Panc1 (cell line): ENCODE measurements around the gene ADGRD1.

ENCODE experiments used
- POLR2AphosphoS5 ChIP-seq: IDR thresholded peaks from 2 replicates; pipeline ENCODE4 v1.6.1; 2012; ENCODE audit warnings: mild to moderate bottlenecking, low read depth, low read length, moderate library complexity
- SIN3A ChIP-seq: IDR thresholded peaks from 2 replicates; pipeline ENCODE4 v1.6.1; 2012; ENCODE audit warnings: low read depth, mild to moderate bottlenecking, low read length, moderate library complexity, borderline replicate concordance; ENCODE audit not compliant: insufficient read depth
- TF ChIP-seq, protein P1 (sequence below): fragments of 450-650 bp; IDR thresholded peaks from 2 replicates; pipeline ENCODE4 v1.5.1; 2017; ENCODE audit warnings: mild to moderate bottlenecking
- TF ChIP-seq, protein P2 (sequence below), 2 experiments: IDR thresholded peaks; 2 replicates each; pipeline ENCODE4 v1.6.1; 2011 to 2012; ENCODE audit warnings: low read depth in 2 of 2, control low read depth in 1 of 2, low read length in 1 of 2, mild to moderate bottlenecking in 1 of 2, moderate library complexity in 1 of 2; ENCODE audit not compliant: insufficient read depth in 1 of 2

DNA sequence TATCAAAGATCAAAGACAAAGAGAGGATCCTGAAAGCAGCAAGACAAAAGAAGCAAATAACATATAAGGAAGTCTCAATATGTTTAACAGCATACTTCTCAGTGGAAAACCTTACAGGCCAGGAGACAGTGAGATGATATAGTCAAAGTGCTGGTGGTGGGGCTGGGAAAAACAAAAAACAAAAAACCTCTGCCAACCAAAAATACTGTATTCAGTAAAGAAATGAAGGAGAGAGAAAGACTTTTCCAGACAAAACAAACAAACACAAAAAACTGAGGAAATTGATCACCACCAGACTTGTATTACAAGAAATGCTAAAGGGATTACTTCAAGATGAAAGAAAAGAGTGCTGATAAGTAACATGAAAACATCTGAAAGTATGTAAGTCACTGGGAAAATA lies 221.2 kb downstream of the ADGRD1 start:
- TF ChIP-seq, protein P1, sequence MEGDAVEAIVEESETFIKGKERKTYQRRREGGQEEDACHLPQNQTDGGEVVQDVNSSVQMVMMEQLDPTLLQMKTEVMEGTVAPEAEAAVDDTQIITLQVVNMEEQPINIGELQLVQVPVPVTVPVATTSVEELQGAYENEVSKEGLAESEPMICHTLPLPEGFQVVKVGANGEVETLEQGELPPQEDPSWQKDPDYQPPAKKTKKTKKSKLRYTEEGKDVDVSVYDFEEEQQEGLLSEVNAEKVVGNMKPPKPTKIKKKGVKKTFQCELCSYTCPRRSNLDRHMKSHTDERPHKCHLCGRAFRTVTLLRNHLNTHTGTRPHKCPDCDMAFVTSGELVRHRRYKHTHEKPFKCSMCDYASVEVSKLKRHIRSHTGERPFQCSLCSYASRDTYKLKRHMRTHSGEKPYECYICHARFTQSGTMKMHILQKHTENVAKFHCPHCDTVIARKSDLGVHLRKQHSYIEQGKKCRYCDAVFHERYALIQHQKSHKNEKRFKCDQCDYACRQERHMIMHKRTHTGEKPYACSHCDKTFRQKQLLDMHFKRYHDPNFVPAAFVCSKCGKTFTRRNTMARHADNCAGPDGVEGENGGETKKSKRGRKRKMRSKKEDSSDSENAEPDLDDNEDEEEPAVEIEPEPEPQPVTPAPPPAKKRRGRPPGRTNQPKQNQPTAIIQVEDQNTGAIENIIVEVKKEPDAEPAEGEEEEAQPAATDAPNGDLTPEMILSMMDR: no peak
- TF ChIP-seq POLR2AphosphoS5: no peak
- TF ChIP-seq, protein P2, sequence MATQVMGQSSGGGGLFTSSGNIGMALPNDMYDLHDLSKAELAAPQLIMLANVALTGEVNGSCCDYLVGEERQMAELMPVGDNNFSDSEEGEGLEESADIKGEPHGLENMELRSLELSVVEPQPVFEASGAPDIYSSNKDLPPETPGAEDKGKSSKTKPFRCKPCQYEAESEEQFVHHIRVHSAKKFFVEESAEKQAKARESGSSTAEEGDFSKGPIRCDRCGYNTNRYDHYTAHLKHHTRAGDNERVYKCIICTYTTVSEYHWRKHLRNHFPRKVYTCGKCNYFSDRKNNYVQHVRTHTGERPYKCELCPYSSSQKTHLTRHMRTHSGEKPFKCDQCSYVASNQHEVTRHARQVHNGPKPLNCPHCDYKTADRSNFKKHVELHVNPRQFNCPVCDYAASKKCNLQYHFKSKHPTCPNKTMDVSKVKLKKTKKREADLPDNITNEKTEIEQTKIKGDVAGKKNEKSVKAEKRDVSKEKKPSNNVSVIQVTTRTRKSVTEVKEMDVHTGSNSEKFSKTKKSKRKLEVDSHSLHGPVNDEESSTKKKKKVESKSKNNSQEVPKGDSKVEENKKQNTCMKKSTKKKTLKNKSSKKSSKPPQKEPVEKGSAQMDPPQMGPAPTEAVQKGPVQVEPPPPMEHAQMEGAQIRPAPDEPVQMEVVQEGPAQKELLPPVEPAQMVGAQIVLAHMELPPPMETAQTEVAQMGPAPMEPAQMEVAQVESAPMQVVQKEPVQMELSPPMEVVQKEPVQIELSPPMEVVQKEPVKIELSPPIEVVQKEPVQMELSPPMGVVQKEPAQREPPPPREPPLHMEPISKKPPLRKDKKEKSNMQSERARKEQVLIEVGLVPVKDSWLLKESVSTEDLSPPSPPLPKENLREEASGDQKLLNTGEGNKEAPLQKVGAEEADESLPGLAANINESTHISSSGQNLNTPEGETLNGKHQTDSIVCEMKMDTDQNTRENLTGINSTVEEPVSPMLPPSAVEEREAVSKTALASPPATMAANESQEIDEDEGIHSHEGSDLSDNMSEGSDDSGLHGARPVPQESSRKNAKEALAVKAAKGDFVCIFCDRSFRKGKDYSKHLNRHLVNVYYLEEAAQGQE (IDR thresholded peaks at IDR 0.05; ENCODE audit: insufficient read depth in 1 of 2, low read depth in 2 of 2, low read length in 1 of 2): no peak
- TF ChIP-seq SIN3A: no peak
